Stimulated activated CD8-positive, alpha-beta memory T cell treated with anti-CD3 and anti-CD28 coated beads, Interleukin-15, amount 100 ng/mL, for 1 hour (primary cell): ENCODE data around the gene SPTBN1.
"Not testable (repeated sequence)": the region's sequence is repeated elsewhere in the genome, so short reads cannot be mapped to it uniquely, and the experiment has no call there.

Experiments used
- DNase-seq: peaks from one replicate; pipeline ENCODE4 v3.0.0-alpha.2; 2020; ENCODE audit warnings: low read depth

The SPTBN1 gene

GRCh38 chr2:54529518-54529917 is 73.4 kb downstream of the SPTBN1 start:
- not testable (repeated sequence) for DNase-seq

GRCh38 chr2:54529935-54530334 is 73.8 kb downstream of the SPTBN1 start:
- DNase-seq: no peak

DNA sequence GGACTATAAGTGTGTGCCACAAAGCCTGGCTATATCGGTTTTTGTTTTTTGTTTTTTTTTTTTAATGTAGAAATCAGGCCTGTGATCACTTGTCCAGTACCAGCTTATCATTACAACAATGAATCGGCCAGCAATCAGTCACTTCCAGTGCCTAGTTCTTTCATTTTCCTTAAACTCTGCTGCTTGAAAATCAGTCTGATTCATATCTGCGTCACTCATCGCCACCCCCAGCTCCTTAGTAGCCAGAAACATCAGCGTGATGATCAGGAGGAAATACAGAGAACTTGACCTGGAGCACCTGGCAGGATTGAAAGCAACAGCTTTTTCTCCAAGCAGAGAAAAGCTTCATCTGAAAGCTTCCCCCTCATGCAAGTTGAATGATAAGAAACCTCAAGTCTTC is 75.4 kb downstream of the SPTBN1 start:
- DNase-seq: no peak

DNA sequence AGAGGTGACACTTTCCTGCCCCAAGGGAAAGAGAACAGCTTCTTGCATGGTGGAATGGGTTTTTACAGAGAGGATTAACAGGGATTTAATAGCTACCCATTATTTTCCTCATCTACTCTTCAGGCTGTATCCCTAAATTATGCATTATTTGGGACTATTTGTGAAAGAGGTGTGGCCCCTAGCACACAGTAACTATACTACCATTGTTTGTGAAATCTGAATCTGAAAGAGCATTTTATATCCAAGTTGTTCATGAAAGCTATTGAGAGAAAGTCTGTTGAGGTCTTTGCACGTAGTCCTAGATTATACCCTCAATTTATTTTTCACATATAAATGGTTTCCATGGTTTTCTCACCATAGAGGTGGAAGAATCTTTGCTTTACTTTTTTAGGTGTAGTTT is 78.1 kb downstream of the SPTBN1 start:
- no peak for DNase-seq

DNA sequence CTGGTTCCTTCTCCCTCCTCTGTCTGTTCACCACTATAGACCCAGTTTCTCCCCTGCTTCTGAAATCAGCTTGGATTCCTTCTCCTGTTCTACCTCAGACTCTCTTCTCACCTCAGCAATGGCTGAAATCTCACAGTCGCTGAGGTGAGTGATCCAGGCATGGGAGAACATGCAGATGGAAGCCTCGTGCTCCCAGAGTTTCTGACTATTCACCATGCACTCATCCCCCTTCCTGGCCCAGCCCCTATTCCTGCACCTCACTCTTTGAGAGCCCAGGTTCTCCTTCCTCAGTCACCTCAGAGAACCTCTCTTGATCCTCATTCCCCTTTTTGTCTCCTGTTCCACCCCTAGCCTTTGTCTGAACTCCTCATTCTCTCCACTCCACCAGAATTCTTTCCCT is 78.5 kb downstream of the SPTBN1 start:
- no peak for DNase-seq

GRCh38 chr2:54535599-54536195 is 79.6 kb downstream of the SPTBN1 start:
- no peak for DNase-seq

- DNase-seq: no peak
These were observed 80.6 kb downstream of the SPTBN1 start for GRCh38 chr2:54536720-54537119.

DNA sequence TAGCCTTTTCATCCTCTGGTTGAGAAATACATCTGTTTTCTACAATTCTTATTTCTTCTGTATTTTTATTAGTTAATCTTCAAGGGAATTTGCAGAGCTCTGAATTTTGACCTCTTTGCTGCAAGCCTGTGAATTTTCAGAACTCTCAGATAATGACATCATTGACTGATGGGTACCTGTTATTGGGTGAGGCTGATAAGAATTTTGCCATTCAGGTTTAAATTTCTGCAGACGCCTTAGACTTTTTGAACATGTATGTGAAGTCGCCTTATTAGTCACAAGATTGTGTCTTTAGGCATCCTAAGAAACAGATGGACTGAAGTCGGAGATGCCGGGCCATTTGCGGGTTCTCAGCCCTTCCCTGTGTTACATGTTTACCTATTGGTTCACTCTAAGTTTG is 82.4 kb downstream of the SPTBN1 start:
- DNase-seq: no peak

- no peak for DNase-seq
These were observed 83.6 kb downstream of the SPTBN1 start for GRCh38 chr2:54539683-54540082.

- DNase-seq: no peak
These were observed 84.1 kb downstream of the SPTBN1 start for GRCh38 chr2:54540194-54540593.

- no peak for DNase-seq
These were observed 85.9 kb downstream of the SPTBN1 start for GRCh38 chr2:54541995-54542394.

- DNase-seq: no peak
These were observed 87.7 kb downstream of the SPTBN1 start for GRCh38 chr2:54543733-54544396.

DNA sequence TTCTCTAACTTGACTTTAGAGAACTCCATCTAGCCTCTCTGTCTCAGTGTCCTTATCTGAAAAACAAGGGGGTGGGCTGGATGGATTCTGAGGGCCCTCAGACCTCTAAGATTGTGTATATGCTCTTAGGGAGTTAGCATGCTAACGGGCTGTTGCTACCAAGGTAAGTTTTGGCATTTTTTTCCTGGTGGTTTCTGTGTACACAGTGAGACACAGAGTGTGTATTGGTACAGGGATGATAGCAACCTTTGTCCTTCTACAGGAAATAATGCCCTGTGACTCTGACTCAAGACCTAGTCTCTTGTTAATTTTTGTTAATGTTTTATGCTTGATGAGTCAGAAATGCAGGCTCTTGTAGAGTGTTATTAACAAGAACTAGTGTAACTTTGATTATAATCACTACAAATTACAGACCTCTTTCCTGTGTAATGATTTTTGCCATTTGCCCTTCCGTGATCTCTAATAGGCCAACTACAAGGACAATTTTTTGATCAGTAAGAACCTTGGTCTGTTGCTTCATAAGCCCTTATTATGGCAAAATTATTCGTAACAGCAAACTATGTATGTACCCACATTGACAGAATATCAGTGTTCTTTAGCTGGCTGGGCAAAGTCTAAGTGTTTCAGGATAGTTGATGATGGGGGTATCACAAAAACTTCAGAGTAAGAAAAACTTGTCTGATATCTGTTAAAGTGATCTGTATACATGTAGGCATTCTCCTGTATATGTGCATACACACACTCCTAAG is 89.7 kb downstream of the SPTBN1 start:
- no peak for DNase-seq

DNA sequence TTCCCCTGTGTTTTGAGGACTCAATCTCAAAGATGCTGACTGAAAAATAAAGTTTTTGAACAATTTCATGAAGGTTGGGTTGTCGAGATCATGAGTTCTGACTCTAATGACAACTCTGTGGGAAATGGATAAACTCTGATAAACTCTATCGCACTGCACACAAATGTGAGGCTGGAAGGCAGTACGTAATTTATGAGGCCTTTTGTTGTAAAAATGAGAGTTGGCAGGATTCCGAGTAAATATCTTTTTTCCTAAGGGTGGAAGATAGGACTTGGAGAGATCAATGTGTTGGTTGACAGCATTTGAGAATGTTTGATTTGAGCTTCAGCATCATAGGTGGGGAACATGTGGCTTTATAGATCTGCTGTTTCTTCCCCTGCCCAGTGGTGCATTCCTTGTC is 90.4 kb downstream of the SPTBN1 start:
- DNase-seq: no peak

GRCh38 chr2:54546923-54547720 is 91.0 kb downstream of the SPTBN1 start:
- DNase-seq: no peak

- DNase-seq: no peak
These were observed 93.3 kb downstream of the SPTBN1 start for GRCh38 chr2:54549430-54549829.

- no peak for DNase-seq
These were observed 93.9 kb downstream of the SPTBN1 start for GRCh38 chr2:54549917-54550518.

DNA sequence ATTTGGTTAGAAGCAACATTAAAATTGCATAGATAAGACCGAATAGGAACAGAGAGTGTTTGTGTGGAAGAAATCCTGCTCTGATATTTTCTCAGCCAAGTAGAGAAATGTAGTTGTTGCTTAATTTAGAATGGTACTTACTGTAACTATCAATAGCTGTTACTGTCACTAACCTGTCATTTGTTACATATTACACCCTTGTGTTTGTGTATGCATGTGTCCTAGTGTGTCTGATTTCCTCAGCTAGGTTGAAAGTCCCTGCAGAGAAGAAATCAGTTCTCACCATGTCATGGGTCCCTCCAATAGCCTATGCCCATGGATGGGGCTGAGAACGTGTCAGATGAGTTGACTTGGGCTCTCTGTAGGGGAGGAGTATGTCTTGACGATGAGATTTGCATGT is 94.4 kb downstream of the SPTBN1 start:
- no peak for DNase-seq

DNA sequence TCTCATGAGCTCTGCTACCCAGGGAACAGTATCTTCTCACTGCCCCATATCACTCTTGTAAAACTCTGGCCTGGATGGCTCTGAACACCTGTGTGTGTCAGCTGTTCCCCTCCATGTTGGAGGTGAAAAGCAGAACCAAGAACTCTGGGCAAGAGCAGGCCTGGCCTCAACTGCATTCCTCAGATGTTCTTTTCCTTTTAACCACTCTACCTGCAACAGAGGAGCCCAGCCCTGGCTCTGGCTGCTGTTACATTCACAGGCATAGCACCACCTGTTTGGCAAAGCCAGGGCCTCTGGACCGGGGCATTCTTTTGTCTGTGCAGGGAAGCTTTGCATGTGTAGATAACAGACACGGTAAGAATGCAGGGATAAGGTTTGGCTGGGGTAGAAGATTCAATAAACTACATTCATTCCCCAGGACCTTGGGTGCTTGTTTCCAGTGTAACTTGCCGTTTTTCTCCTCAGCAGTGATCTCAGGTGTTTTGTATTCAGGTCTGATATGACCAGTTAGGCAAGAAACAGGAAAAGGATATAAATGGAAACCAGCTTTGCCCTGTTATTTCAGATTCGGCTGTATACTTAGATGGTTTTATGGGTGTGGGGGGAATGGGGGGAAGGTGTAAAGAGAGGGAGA is 95.1 kb downstream of the SPTBN1 start:
- DNase-seq: no peak

- DNase-seq: no peak
These were observed 96.9 kb downstream of the SPTBN1 start for GRCh38 chr2:54553075-54553474.

- DNase-seq: no peak
These were observed 97.6 kb downstream of the SPTBN1 start for GRCh38 chr2:54553775-54554174.
